SU-DHL-6 (cell line): Measurements from ENCODE around the gene TTBK2.

Experiments used
- H2AFZ ChIP-seq: fragments of 200-600 bp; sonication (generic); 2 replicates; pipeline ENCODE4 v1.6.1; 2014; ENCODE audit warnings: low read depth, mild to moderate bottlenecking, moderate library complexity, mixed read lengths, antibody characterized with exemption, low read length; ENCODE audit not compliant: severe bottlenecking
- H3F3A ChIP-seq: fragments of 200-600 bp; shearing (Covaris generic); 2 replicates; pipeline ENCODE4 v1.6.0; 2016; ENCODE audit warnings: antibody characterized with exemption, mild to moderate bottlenecking; ENCODE audit not compliant: insufficient read depth
- H3K27ac ChIP-seq: fragments of 200-600 bp; sonication (generic); 2 replicates; pipeline ENCODE4 v1.5.1; 2016; ENCODE audit warnings: low read depth, mild to moderate bottlenecking, low read length, moderate library complexity, mixed read lengths
- H3K27me3 ChIP-seq: fragments of 200-600 bp; sonication (generic), shearing (Covaris generic); 2 replicates; pipeline ENCODE4 v1.6.0; 2014; ENCODE audit warnings: mild to moderate bottlenecking, low read length
- H3K36me3 ChIP-seq: fragments of 200-600 bp; sonication (generic); 2 replicates; pipeline ENCODE4 v1.6.1; 2014; ENCODE audit warnings: mild to moderate bottlenecking, low read length, mixed read lengths
- H3K4me2 ChIP-seq: fragments of 300-600, 200-600 bp; shearing (Covaris generic), sonication (generic); 2 replicates; pipeline ENCODE4 v1.6.0; 2014; ENCODE audit warnings: low read length, low read depth, mild to moderate bottlenecking; ENCODE audit not compliant: poor library complexity, severe bottlenecking
- H3K4me3 ChIP-seq: fragments of 200-600 bp; sonication (generic); 2 replicates; pipeline ENCODE4 v1.5.1; 2014; ENCODE audit warnings: antibody characterized with exemption, low read length, mild to moderate bottlenecking, mixed read lengths; ENCODE audit not compliant: insufficient read depth, poor library complexity, severe bottlenecking
- H3K79me2 ChIP-seq: fragments of 200-600 bp; sonication (generic); 2 replicates; pipeline ENCODE4 v1.6.1; 2014; ENCODE audit warnings: mild to moderate bottlenecking, low read length, moderate library complexity; ENCODE audit not compliant: insufficient read depth
- H3K9ac ChIP-seq: fragments of 200-600 bp; sonication (generic); 2 replicates; pipeline ENCODE4 v1.7.0; 2014; ENCODE audit warnings: mild to moderate bottlenecking, low read length
- H3K9me2 ChIP-seq: fragments of 200-600 bp; sonication (generic); replicated peaks from 2 replicates; pipeline ENCODE4 v1.6.1; 2014; ENCODE audit warnings: low read length; ENCODE audit not compliant: insufficient read depth
- H3K9me3 ChIP-seq: fragments of 200-600 bp; sonication (generic); 2 replicates; pipeline ENCODE4 v1.6.1; 2014; ENCODE audit warnings: low read length, mixed read lengths; ENCODE audit not compliant: insufficient read depth
- H4K20me1 ChIP-seq: fragments of 200-600 bp; sonication (generic); 2 replicates; pipeline ENCODE4 v1.6.1; 2014; ENCODE audit warnings: low read depth, mild to moderate bottlenecking, antibody characterized with exemption, low read length, moderate library complexity, mixed read lengths
- EZH2phosphoT487 ChIP-seq: fragments of 200-600 bp; sonication (generic), shearing (Covaris generic); conservative IDR thresholded peaks from 2 replicates; pipeline ENCODE4 v1.6.1; 2018; ENCODE audit warnings: mild to moderate bottlenecking, antibody characterized with exemption, low read length, moderate library complexity, mixed read lengths
- TF ChIP-seq, protein P1 (sequence below): fragments of 200-600 bp; sonication (generic); IDR thresholded peaks from one replicate; pipeline ENCODE4 v1.5.1; 2017; ENCODE audit warnings: antibody characterized with exemption, mild to moderate bottlenecking, low read length, moderate library complexity; ENCODE audit not compliant: insufficient read depth, poor library complexity, severe bottlenecking

TTBK2 gene

DNA sequence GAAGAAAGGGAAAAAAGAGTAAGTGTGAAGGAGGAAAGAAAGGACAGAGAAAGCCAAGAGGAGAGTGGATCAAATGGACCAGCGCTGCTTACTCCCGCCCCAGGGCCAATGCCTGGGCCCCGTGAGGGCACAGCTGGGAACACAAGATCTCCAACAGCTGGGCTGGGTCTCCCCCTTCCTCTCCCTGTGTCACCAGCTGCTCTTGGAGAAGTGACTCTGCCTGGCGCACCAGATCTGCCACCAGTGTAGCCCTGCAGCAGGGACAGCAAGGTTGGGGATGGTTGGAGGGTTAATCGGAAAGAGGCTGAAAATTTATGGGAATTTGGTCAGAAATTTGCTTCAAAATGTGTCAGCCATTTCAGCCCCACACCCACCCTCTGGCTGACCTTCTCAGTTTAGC lies 192.0 kb downstream of the TTBK2 start:
- no peaks in the 10 kb centered on the region for H3F3A ChIP-seq
- H3K4me2 ChIP-seq = no peak overlapping the region
- no peak overlapping the region for H2AFZ ChIP-seq
- H3K36me3 ChIP-seq = no peaks in the 10 kb centered on the region; the same call in 1 of the 2 replicates
- no peak overlapping the region for H3K4me3 ChIP-seq
- H4K20me1 ChIP-seq = no peaks in the 10 kb centered on the region
- no peaks in the 10 kb centered on the region for H3K9me2 ChIP-seq
- no peaks in the 10 kb centered on the region for H3K9me3 ChIP-seq
- H3K79me2 ChIP-seq = no peaks in the 10 kb centered on the region
- no peak overlapping the region for H3K27ac ChIP-seq
- no peaks in the 10 kb centered on the region for H3K27me3 ChIP-seq
- no peak for TF ChIP-seq EZH2phosphoT487
- TF ChIP-seq, protein P1, sequence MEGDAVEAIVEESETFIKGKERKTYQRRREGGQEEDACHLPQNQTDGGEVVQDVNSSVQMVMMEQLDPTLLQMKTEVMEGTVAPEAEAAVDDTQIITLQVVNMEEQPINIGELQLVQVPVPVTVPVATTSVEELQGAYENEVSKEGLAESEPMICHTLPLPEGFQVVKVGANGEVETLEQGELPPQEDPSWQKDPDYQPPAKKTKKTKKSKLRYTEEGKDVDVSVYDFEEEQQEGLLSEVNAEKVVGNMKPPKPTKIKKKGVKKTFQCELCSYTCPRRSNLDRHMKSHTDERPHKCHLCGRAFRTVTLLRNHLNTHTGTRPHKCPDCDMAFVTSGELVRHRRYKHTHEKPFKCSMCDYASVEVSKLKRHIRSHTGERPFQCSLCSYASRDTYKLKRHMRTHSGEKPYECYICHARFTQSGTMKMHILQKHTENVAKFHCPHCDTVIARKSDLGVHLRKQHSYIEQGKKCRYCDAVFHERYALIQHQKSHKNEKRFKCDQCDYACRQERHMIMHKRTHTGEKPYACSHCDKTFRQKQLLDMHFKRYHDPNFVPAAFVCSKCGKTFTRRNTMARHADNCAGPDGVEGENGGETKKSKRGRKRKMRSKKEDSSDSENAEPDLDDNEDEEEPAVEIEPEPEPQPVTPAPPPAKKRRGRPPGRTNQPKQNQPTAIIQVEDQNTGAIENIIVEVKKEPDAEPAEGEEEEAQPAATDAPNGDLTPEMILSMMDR = no peak
- H3K9ac ChIP-seq = no peak overlapping the region

DNA sequence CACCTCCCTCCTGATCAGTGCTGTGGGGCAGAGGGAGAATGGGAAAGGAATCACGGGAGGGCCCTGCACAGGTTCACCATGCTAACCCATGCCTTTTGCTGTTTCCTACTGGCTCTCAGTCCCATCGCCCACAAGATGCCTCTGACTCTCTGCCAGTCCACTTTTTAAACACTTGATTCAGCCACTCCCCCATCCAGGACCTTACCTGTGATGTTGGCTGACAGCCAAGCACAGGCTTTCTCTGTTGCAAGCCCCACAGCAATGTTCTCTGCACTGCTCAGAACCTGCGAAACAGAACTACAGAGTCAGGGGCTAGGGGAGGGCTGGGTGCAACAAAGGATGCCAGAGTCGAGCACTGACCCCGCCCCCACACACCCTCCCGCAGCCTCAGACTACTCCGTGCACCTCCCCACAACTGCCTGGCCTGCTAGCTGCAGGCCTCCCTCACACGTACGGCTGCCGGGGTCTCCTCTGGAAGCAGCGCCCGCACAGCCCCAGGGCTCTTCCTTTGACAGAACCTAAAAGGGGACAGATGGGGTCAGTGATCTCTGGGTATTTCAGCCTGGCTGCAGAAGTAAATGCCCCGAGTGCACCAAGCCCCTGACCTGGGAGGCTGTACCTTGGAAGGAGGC lies 192.7 kb downstream of the TTBK2 start:
- no peak overlapping the region for H3K27ac ChIP-seq
- H3K9me3 ChIP-seq = no peaks in the 10 kb centered on the region
- no peak for TF ChIP-seq EZH2phosphoT487
- TF ChIP-seq, protein P1 = no peak
- H4K20me1 ChIP-seq = no peaks in the 10 kb centered on the region
- H3K36me3 ChIP-seq = no peaks in the 10 kb centered on the region; the same call in 1 of the 2 replicates
- no peak overlapping the region for H3K4me2 ChIP-seq
- no peak overlapping the region for H3K9ac ChIP-seq
- no peaks in the 10 kb centered on the region for H3K27me3 ChIP-seq
- no peak overlapping the region for H2AFZ ChIP-seq
- no peaks in the 10 kb centered on the region for H3K9me2 ChIP-seq
- no peaks in the 10 kb centered on the region for H3F3A ChIP-seq
- H3K4me3 ChIP-seq = no peak overlapping the region
- H3K79me2 ChIP-seq = no peaks in the 10 kb centered on the region

GRCh38 chr15:42726114-42726513 lies 194.5 kb downstream of the TTBK2 start:
- Histone ChIP-seq H3K9me2 (no peaks in the 10 kb centered on the region), H3K36me3 (no peaks in the 10 kb centered on the region), H4K20me1 (no peaks in the 10 kb centered on the region), H3F3A (no peaks in the 10 kb centered on the region), H3K4me3 (no peak overlapping the region), H3K9ac (no peak overlapping the region), H3K79me2 (no peaks in the 10 kb centered on the region), H3K9me3 (no peaks in the 10 kb centered on the region), H2AFZ (no peak overlapping the region), H3K27me3 (no peaks in the 10 kb centered on the region), H3K27ac (no peak overlapping the region), H3K4me2 (no peak overlapping the region)
- TF ChIP-seq, protein P1 = no peak
- TF ChIP-seq EZH2phosphoT487 = no peak
